ENCODE results near the gene TENT4B. TPM values are rescaled to one million over a fixed set of nuclear protein-coding genes. Genes with fewer than 3 reads are reported as not detected.

The TENT4B gene
- total RNA-seq, 1 experiment from 2014 or later: 16.9 TPM

- intact Hi-C loops (cut with micrococcal nuclease): loop anchor here (2.0 kb wide), 1 partner anchor 87 kb away; no protein-coding TSS in a partner anchor
- H3K79me2 ChIP-seq (ENCODE audit: insufficient read depth, low read length): peaks cover 49% of the 10 kb centered on the region
Observed at GRCh38 chr16:50153596-50154419, 702 bp downstream of the TENT4B start.

More at GRCh38 chr16:50153596-50154419, 702 bp downstream of the TENT4B start:
- peak overlapping the region; percentile 98 for H3K4me2 ChIP-seq (ENCODE audit: low read length)
- peak overlapping the region; percentile 71 to 85 for H3K4me3 ChIP-seq (replicated peaks in 1 of 2; ENCODE audit: low read depth in 1 of 2, low read length in 2 of 2)
- peaks cover 15 to 25% of the 10 kb centered on the region in 2 experiments for H3K4me1 ChIP-seq (ENCODE audit: control insufficient read depth in 1 of 2, insufficient read depth in 2 of 2, low read length in 2 of 2)
- H3K27me3 ChIP-seq (ENCODE audit: insufficient read depth, low read length): no peaks in the 10 kb centered on the region
- TF ChIP-seq ZNF274 (IDR thresholded peaks at IDR 0.05; ENCODE audit: low read depth, low read length) (no peak), ELF1 (IDR thresholded peaks at IDR 0.05; ENCODE audit: borderline replicate concordance, low read depth) (no peak), CTCF (IDR thresholded peaks at IDR 0.05 in 2 of 3, conservative IDR thresholded peaks at IDR 0.05 in 1 of 3; ENCODE audit: borderline replicate concordance in 1 of 3, insufficient read depth in 1 of 3, low read depth in 2 of 3, low read length in 2 of 3) (no peak), ZFX (IDR thresholded peaks at IDR 0.05) (peak; percentile 48), YY1 (IDR thresholded peaks at IDR 0.05; ENCODE audit: extremely low read depth, insufficient replicate concordance, low read depth, low read length) (no peak), POLR2AphosphoS5 (IDR thresholded peaks at IDR 0.05; ENCODE audit: low read depth, low read length) (0 out of 2 replicates have a peak, but pooled peaks have one; percentile 5), CBX3 (IDR thresholded peaks at IDR 0.05; ENCODE audit: low read depth) (no peak), ZBTB33 (IDR thresholded peaks at IDR 0.05; ENCODE audit: extremely low read depth, insufficient replicate concordance, low read length) (no peak)
- DNase-seq (ENCODE audit: low read depth, low spot score) (no peak), ATAC-seq (peak; percentile 23)
- no TSS peak for BruUV-seq (replicated peaks)
- H2AFZ ChIP-seq (ENCODE audit: low read depth, low read length, poor library complexity, severe bottlenecking): no peak overlapping the region
- ChIA-PET POLR2A (no interaction called here), CTCF (no interaction called here), RAD21 (ENCODE audit: low non-redundant PET in 1 of 2, low total read pairs in 2 of 2, uncharacterized antibody in 2 of 2, unreplicated experiment in 2 of 2) (no interaction called here)
- no peaks in the 10 kb centered on the region for H3K9me2 ChIP-seq (ENCODE audit: insufficient read depth)
- H3K36me3 ChIP-seq (ENCODE audit: control insufficient read depth in 1 of 2, insufficient read depth in 2 of 2, low read length in 2 of 2): no peaks in the 10 kb centered on the region; a peak in 1 of 4 replicates
- peak overlapping the region; percentile 80 for H3K9ac ChIP-seq (ENCODE audit: low read length)
- peak overlapping the region; percentile 66; the same call in 1 of the 2 replicates for H3K27ac ChIP-seq (ENCODE audit: low read depth, low read length)
- H3K9me3 ChIP-seq (ENCODE audit: control insufficient read depth in 1 of 2, insufficient read depth in 1 of 2, low read depth in 1 of 2, low read length in 2 of 2): no peaks in the 10 kb centered on the region
- H4K20me1 ChIP-seq (ENCODE audit: insufficient read depth): no peaks in the 10 kb centered on the region

Measured in HCT116 (cell line).